ENCODE measurements around the gene EGR4.

EGR4 gene

GRCh38 chr2:73300926-73301325 lies 7.6 kb upstream of the EGR4 start:
- ChIA-PET POLR2A (no interaction called here), CTCF (no interaction called here)
- no peak for DNase-seq (ENCODE audit: extremely low spot score)
- TF ChIP-seq BHLHE40 (IDR thresholded peaks at IDR 0.05; ENCODE audit: borderline replicate concordance) (no peak), SP1 (IDR thresholded peaks at IDR 0.05) (no peak), ZNF384 (IDR thresholded peaks at IDR 0.05) (no peak), ARNT (IDR thresholded peaks at IDR 0.05) (no peak), LEF1 (IDR thresholded peaks at IDR 0.05; ENCODE audit: borderline replicate concordance) (no peak), TARDBP (IDR thresholded peaks at IDR 0.05) (no peak), PKNOX1 (IDR thresholded peaks at IDR 0.05) (no peak), FOXA1 (IDR thresholded peaks at IDR 0.05) (no peak), FOXK2 (IDR thresholded peaks at IDR 0.05) (no peak), CTBP1 (IDR thresholded peaks at IDR 0.05; ENCODE audit: borderline replicate concordance) (no peak)

GRCh38 chr2:73297586-73297985 lies 4.2 kb upstream of the EGR4 start:
- ChIA-PET POLR2A (no interaction called here), CTCF (no interaction called here)
- no peak for DNase-seq (ENCODE audit: extremely low spot score)
- TF ChIP-seq FOXK2 (IDR thresholded peaks at IDR 0.05) (no peak), ELF4 (IDR thresholded peaks at IDR 0.05) (no peak), TARDBP (IDR thresholded peaks at IDR 0.05) (no peak), SUZ12 (IDR thresholded peaks at IDR 0.05) (no peak), BHLHE40 (IDR thresholded peaks at IDR 0.05; ENCODE audit: borderline replicate concordance) (no peak), PKNOX1 (IDR thresholded peaks at IDR 0.05) (no peak), LEF1 (IDR thresholded peaks at IDR 0.05; ENCODE audit: borderline replicate concordance) (no peak), FOXM1 (IDR thresholded peaks at IDR 0.05; ENCODE audit: borderline replicate concordance) (no peak), L3MBTL2 (conservative IDR thresholded peaks at IDR 0.05) (no peak), FOXA1 (IDR thresholded peaks at IDR 0.05) (no peak), HDGF (IDR thresholded peaks at IDR 0.05; ENCODE audit: borderline replicate concordance) (no peak), NFRKB (IDR thresholded peaks at IDR 0.05) (no peak), ZNF384 (IDR thresholded peaks at IDR 0.05) (no peak), SP1 (IDR thresholded peaks at IDR 0.05) (no peak), CTBP1 (IDR thresholded peaks at IDR 0.05; ENCODE audit: borderline replicate concordance) (no peak), ARNT (IDR thresholded peaks at IDR 0.05) (no peak)

GRCh38 chr2:73297151-73297559 lies 3.8 kb upstream of the EGR4 start:
- CTCF ChIA-PET, result no interaction called here
- TF ChIP-seq CTBP1 (IDR thresholded peaks at IDR 0.05; ENCODE audit: borderline replicate concordance), result no peak
- no peak for TF ChIP-seq FOXM1 (IDR thresholded peaks at IDR 0.05; ENCODE audit: borderline replicate concordance)
- TF ChIP-seq HDGF (IDR thresholded peaks at IDR 0.05; ENCODE audit: borderline replicate concordance), result no peak
- peak; percentile 54 for TF ChIP-seq PKNOX1 (IDR thresholded peaks at IDR 0.05)
- TF ChIP-seq L3MBTL2 (conservative IDR thresholded peaks at IDR 0.05), result no peak
- no peak for TF ChIP-seq SUZ12 (IDR thresholded peaks at IDR 0.05)
- POLR2A ChIA-PET, result no interaction called here
- no peak for DNase-seq (ENCODE audit: extremely low spot score)

- POLR2A ChIA-PET, result no interaction called here
- no peak for DNase-seq (ENCODE audit: extremely low spot score)
- CTCF ChIA-PET, result no interaction called here
- TF ChIP-seq HDGF (IDR thresholded peaks at IDR 0.05; ENCODE audit: borderline replicate concordance), result no peak
- no peak for TF ChIP-seq SP1 (IDR thresholded peaks at IDR 0.05)
- no peak for TF ChIP-seq ELF4 (IDR thresholded peaks at IDR 0.05)
Measured at GRCh38 chr2:73295751-73296400, 2.5 kb upstream of the EGR4 start.

GRCh38 chr2:73294239-73294638 lies 891 bp upstream of the EGR4 start:
- ChIA-PET POLR2A (interaction anchor here (0.9 to 1.0 kb wide), 2 partner anchors 14 to 60 kb away, joined by 3 read pairs; partner anchors contain the start of gene CCT7), CTCF (no interaction called here)

More at GRCh38 chr2:73294239-73294638, 891 bp upstream of the EGR4 start:
- TF ChIP-seq ARNT (IDR thresholded peaks at IDR 0.05) (no peak), NFRKB (IDR thresholded peaks at IDR 0.05) (no peak), SP1 (IDR thresholded peaks at IDR 0.05) (no peak), FOXA1 (IDR thresholded peaks at IDR 0.05) (no peak), PKNOX1 (IDR thresholded peaks at IDR 0.05) (no peak), TARDBP (IDR thresholded peaks at IDR 0.05) (no peak), SUZ12 (IDR thresholded peaks at IDR 0.05) (no peak), LEF1 (IDR thresholded peaks at IDR 0.05; ENCODE audit: borderline replicate concordance) (no peak), L3MBTL2 (conservative IDR thresholded peaks at IDR 0.05) (no peak), BHLHE40 (IDR thresholded peaks at IDR 0.05; ENCODE audit: borderline replicate concordance) (no peak)
- no peak for DNase-seq (ENCODE audit: extremely low spot score)
